GM23248 (cell line): ENCODE data around the gene RADIL. TPM values are rescaled to one million over a fixed set of nuclear protein-coding genes. Genes with fewer than 3 reads are reported as not detected.
"Not testable (repeated sequence)": the region's sequence is repeated elsewhere in the genome, so short reads cannot be mapped to it uniquely, and the experiment has no call there.

Experiments
- DNase-seq: peaks from one replicate; pipeline ENCODE4 v3.0.0-alpha.2; 2015
- H2AFZ ChIP-seq: fragments of 200-600 bp; sonication (generic); 2 replicates; pipeline ENCODE4 v1.6.1; 2016; ENCODE audit warnings: antibody characterized with exemption
- H3F3A ChIP-seq: fragments of 200-600 bp; sonication (generic); 2 replicates; pipeline ENCODE4 v1.6.1; 2016; ENCODE audit warnings: mild to moderate bottlenecking, antibody characterized with exemption, mixed run types; ENCODE audit not compliant: insufficient read depth
- H3K27ac ChIP-seq: fragments of 200-600 bp; sonication (generic); 2 replicates; pipeline ENCODE4 v1.5.1; 2016; ENCODE audit warnings: mild to moderate bottlenecking
- H3K27me3 ChIP-seq: fragments of 200-600 bp; sonication (generic); replicated peaks from 2 replicates; pipeline ENCODE4 v1.6.1; 2016; ENCODE audit warnings: mild to moderate bottlenecking; ENCODE audit not compliant: insufficient read depth
- H3K36me3 ChIP-seq: fragments of 200-600 bp; sonication (generic); 2 replicates; pipeline ENCODE4 v1.6.1; 2016; ENCODE audit warnings: low read depth, mild to moderate bottlenecking
- H3K4me1 ChIP-seq: fragments of 200-600 bp; sonication (generic); 2 replicates; pipeline ENCODE4 v1.6.1; 2016; ENCODE audit warnings: mild to moderate bottlenecking; ENCODE audit not compliant: insufficient read depth
- H3K4me2 ChIP-seq: fragments of 200-600 bp; sonication (generic); one replicate; pipeline ENCODE4 v1.6.1; 2016; ENCODE audit warnings: mild to moderate bottlenecking; ENCODE audit not compliant: unreplicated experiment
- H3K4me3 ChIP-seq: fragments of 200-600 bp; sonication (generic); 2 replicates; pipeline ENCODE4 v1.5.1; 2016; ENCODE audit warnings: mild to moderate bottlenecking
- H3K79me2 ChIP-seq: fragments of 200-600 bp; sonication (generic); 2 replicates; pipeline ENCODE4 v1.6.1; 2016; ENCODE audit warnings: mild to moderate bottlenecking; ENCODE audit not compliant: insufficient read depth
- H3K9ac ChIP-seq: fragments of 200-600 bp; sonication (generic); 2 replicates; pipeline ENCODE4 v1.6.1; 2016; ENCODE audit warnings: mild to moderate bottlenecking
- H3K9me2 ChIP-seq: fragments of 200-600 bp; sonication (generic); 2 replicates; pipeline ENCODE4 v1.6.1; 2016; ENCODE audit warnings: mixed run types, mild to moderate bottlenecking, moderate library complexity; ENCODE audit not compliant: insufficient read depth
- H3K9me3 ChIP-seq: fragments of 200-600 bp; sonication (generic); one replicate; pipeline ENCODE4 v1.6.1; 2017; ENCODE audit warnings: low read depth
- H4K20me1 ChIP-seq: fragments of 200-600 bp; sonication (generic); 2 replicates; pipeline ENCODE4 v1.6.0; 2016; ENCODE audit not compliant: insufficient read depth
- EZH2 ChIP-seq: fragments of 200-600 bp; sonication (generic); IDR thresholded peaks from 2 replicates; pipeline ENCODE4 v1.6.1; 2018; ENCODE audit warnings: antibody characterized with exemption, mild to moderate bottlenecking; ENCODE audit not compliant: insufficient read depth, poor library complexity, severe bottlenecking
- EZH2phosphoT487 ChIP-seq: fragments of 200-600 bp; sonication (generic); IDR thresholded peaks from 2 replicates; pipeline ENCODE4 v1.6.1; 2018; ENCODE audit warnings: antibody characterized with exemption, moderate library complexity, mild to moderate bottlenecking, low read depth; ENCODE audit not compliant: insufficient read depth
- WGBS, 2 experiments: methylation state at CpG; one replicate each; pipeline ENCODE4 v1.1.6; 2015 to 2017; ENCODE audit warnings: low lambda C conversion rate in 2 of 2, low coverage in 1 of 2; ENCODE audit errors: missing lambda C conversion rate in 2 of 2; 5-methylcytosine and 5-hydroxymethylcytosine counted together
- in situ Hi-C: fragments of 300-500 bp; cut with MboI; formaldehyde crosslinking; loops from 2 replicates; pipeline ENCODE4 v1.15.0; 2020
- polyA plus RNA-seq: library from polyadenylated mRNA; unstranded; fragments of >200 nt; fragmentation: Nextera tagmentation; extraction: Ambion mirVana; gene quantifications from 2 replicates; pipeline ENCODE4 v1.2.1, GENCODE V29; 2016
- total RNA-seq: library from RNA; depleted of rRNA; stranded (reverse); fragments of >200 nt; shearing (Covaris generic); gene quantifications from 2 replicates; pipeline ENCODE4 v1.2.3, GENCODE V29; 2014

The RADIL gene
- total and polyA plus RNA-seq, 2 experiments from 2014 or later = 0.55 to 4.3 TPM

GRCh38 chr7:4805110-4805983 is 78.2 kb downstream of the RADIL start:
- no peaks in the 10 kb centered on the region for H3K9me3 ChIP-seq
- no peaks in the 10 kb centered on the region for H3K9me2 ChIP-seq
- no peak overlapping the region for H3K4me2 ChIP-seq
- H3K27me3 ChIP-seq = no peaks in the 10 kb centered on the region
- H2AFZ ChIP-seq = no peak overlapping the region
- no peaks in the 10 kb centered on the region for H3K79me2 ChIP-seq
- no peaks in the 10 kb centered on the region for H3K36me3 ChIP-seq
- 80 to 85% methylated on average over 21 to 25 of the region's 29 CpGs for WGBS, 2 experiments
- H3F3A ChIP-seq = no peaks in the 10 kb centered on the region
- TF ChIP-seq EZH2 (no peak), EZH2phosphoT487 (no peak)
- no peak for DNase-seq
- H3K27ac ChIP-seq = no peak overlapping the region
- no peaks in the 10 kb centered on the region for H4K20me1 ChIP-seq
- H3K4me1 ChIP-seq = no peaks in the 10 kb centered on the region
- no peak overlapping the region for H3K4me3 ChIP-seq
- in situ Hi-C loops = no loop called here
- no peak overlapping the region for H3K9ac ChIP-seq

GRCh38 chr7:4803397-4804241 is 79.9 kb downstream of the RADIL start:
- Histone ChIP-seq H3K9me2 (no peaks in the 10 kb centered on the region), H3K9ac (no peak overlapping the region), H3K27me3 (no peaks in the 10 kb centered on the region), H3K36me3 (no peaks in the 10 kb centered on the region), H3K27ac (no peak overlapping the region), H2AFZ (no peak overlapping the region), H3F3A (no peaks in the 10 kb centered on the region), H3K4me1 (no peaks in the 10 kb centered on the region), H3K79me2 (no peaks in the 10 kb centered on the region), H4K20me1 (no peaks in the 10 kb centered on the region), H3K4me3 (no peak overlapping the region), H3K9me3 (no peaks in the 10 kb centered on the region), H3K4me2 (no peak overlapping the region)
- no peak for TF ChIP-seq EZH2phosphoT487
- no peak for TF ChIP-seq EZH2
- in situ Hi-C loops = no loop called here
- DNase-seq = no peak
- 71 to 77% methylated on average over 26 to 37 of the region's 41 CpGs for WGBS, 2 experiments

- DNase-seq, H3K9me3 ChIP-seq, H3K4me1 ChIP-seq, H3K27ac ChIP-seq, in situ Hi-C loops, H3K36me3 ChIP-seq, H3K9ac ChIP-seq, H3K27me3 ChIP-seq, H3F3A ChIP-seq, H4K20me1 ChIP-seq, H3K4me2 ChIP-seq, H2AFZ ChIP-seq, H3K9me2 ChIP-seq, H3K4me3 ChIP-seq, H3K79me2 ChIP-seq: not testable (repeated sequence)
- 76% methylated on average over 19 of the region's 23 CpGs; no CpG with 5 or more reads in 1 of the 2 experiments for WGBS, 2 experiments
These were observed 80.9 kb downstream of the RADIL start for GRCh38 chr7:4802577-4802976.

GRCh38 chr7:4801839-4802231 is 81.7 kb downstream of the RADIL start:
- H3K4me3 ChIP-seq = no peak overlapping the region
- no peaks in the 10 kb centered on the region for H3K27me3 ChIP-seq
- no peaks in the 10 kb centered on the region for H3K36me3 ChIP-seq
- H3K9me2 ChIP-seq = no peaks in the 10 kb centered on the region
- H3K27ac ChIP-seq = no peak overlapping the region
- TF ChIP-seq EZH2 = no peak
- H4K20me1 ChIP-seq = no peaks in the 10 kb centered on the region
- no peak overlapping the region for H3K4me2 ChIP-seq
- no peaks in the 10 kb centered on the region for H3K79me2 ChIP-seq
- H3K4me1 ChIP-seq = no peaks in the 10 kb centered on the region
- no peaks in the 10 kb centered on the region for H3K9me3 ChIP-seq
- WGBS, 2 experiments = 90% methylated on average over 17 of the region's 18 CpGs
- DNase-seq = no peak
- in situ Hi-C loops = no loop called here
- H2AFZ ChIP-seq = no peak overlapping the region
- H3F3A ChIP-seq = no peaks in the 10 kb centered on the region
- H3K9ac ChIP-seq = no peak overlapping the region
